GM21423 (cell line): ENCODE results near the gene TCF20.

ENCODE experiments used
- ATAC-seq: cut with Tn5 transposase; IDR thresholded peaks from one replicate; pipeline ENCODE4 v1.9.1; 2021; ENCODE audit warnings: mild to moderate bottlenecking, moderate library complexity; ENCODE audit not compliant: unreplicated experiment

TCF20 gene

DNA sequence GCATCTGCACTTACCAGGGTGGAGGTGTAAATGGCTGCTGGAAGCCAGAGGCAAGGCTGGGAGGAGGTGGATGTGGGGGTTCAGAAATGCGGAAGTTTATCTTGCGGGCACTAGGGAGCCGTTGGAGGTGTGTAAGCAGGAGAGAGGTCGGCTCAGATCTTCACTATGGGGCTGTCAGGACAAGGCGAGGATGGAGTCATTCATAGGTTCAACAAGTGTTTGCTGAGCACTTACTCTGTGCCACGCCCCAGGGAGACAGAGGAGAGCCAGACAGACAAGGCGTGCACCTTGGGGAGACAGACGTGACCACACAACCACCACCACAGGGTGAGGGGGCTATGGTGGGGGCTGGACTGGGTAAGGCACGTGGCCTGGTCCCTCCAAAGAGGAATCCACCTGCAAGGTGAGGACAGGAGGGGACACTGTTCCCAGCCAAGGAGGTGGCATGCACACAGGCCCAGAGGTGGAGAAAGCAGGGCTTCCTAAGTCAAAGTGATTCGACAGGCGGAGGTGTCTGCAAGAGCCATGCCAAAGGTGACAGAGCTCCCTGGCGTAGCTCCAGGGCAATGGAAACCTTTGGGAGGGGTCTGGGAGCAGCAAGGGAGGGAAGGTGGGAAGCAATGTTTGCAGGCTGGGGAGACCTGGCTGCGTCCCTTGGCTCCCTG, 30.8 kb upstream of the TCF20 start:
- no peak for ATAC-seq

- peak; percentile 52 for ATAC-seq
These were observed 30.0 kb upstream of the TCF20 start for GRCh38 chr22:42300259-42301076.

DNA sequence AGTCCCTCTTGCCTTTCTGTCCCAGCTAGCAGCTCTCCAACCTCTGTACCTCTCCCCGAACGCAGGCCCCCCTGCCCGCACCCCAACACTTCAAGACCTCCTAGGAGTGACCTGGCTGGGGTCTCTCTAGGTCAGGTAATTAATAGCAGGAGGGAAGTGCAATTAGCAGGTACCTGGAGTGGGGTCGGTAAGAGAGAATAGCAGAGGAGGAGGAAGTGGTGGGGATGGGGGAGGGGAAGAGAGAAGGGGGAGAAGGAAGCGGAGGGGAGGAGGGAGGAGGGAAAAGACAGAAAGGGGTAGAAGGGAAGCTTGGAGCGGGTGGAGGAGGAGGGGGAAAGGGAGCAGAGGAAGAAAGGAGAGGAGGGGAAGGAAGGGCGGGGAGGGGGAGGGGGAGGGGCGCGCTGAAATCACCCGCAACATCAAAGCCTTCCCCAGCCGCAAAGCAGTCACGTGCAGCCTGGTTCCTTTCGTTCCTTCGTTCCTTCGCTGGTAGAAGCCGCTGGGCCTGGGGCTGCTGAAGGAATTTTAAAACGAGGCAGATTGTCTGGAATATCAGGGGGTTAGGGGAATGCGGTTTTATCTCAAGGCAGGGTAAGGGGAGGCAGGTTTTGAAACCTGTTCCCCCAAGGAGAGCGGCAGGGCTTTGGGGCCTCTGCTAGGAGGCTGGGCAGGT, 29.3 kb upstream of the TCF20 start:
- no peak for ATAC-seq

DNA sequence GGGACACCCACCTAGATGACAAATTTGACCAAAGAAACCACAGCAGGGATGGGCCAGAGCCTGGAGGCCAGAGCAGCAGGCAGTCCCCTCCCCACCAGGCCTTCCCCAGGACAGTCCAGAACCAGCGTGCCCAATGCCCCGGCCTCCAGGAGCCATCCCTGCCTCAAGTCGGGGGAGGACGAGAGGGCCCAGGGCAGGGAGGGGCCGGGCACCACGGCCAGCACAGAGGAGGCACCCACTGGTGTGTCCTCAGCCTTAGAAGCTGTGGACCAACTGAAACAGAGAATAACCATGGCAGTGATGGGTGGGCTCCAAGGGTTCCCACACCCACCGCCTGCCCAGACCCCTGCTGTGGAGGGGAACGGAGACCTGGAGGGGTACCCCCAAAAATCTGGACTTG, 28.3 kb upstream of the TCF20 start:
- ATAC-seq = no peak

- ATAC-seq = no peak
These were observed 27.3 kb upstream of the TCF20 start for GRCh38 chr22:42297778-42298177.

GRCh38 chr22:42296883-42297282, 26.4 kb upstream of the TCF20 start:
- no peak for ATAC-seq

DNA sequence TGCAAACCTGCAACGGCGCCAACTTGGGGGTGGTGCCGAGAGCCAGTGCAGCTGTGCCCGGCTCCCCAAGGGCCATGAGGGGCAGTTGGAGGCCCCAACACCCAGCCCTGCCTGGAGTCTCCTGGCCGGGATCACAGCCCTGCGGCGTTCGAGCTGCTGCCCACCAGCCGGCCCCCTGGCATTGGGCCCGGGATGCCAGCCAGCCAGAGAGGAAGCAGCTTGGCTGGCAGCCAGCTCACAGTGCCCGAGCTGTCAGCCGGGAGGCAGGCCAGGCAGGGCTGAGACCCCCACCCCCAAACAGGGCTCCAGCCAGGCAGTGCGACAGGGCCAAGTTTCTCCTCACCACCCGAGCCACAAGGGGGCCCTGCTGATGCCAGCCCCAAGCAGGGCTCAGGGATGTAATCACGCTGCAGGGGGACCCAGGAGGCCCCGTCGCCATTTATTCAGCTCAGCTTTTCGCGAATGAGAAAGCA, 26.0 kb upstream of the TCF20 start:
- ATAC-seq = no peak

DNA sequence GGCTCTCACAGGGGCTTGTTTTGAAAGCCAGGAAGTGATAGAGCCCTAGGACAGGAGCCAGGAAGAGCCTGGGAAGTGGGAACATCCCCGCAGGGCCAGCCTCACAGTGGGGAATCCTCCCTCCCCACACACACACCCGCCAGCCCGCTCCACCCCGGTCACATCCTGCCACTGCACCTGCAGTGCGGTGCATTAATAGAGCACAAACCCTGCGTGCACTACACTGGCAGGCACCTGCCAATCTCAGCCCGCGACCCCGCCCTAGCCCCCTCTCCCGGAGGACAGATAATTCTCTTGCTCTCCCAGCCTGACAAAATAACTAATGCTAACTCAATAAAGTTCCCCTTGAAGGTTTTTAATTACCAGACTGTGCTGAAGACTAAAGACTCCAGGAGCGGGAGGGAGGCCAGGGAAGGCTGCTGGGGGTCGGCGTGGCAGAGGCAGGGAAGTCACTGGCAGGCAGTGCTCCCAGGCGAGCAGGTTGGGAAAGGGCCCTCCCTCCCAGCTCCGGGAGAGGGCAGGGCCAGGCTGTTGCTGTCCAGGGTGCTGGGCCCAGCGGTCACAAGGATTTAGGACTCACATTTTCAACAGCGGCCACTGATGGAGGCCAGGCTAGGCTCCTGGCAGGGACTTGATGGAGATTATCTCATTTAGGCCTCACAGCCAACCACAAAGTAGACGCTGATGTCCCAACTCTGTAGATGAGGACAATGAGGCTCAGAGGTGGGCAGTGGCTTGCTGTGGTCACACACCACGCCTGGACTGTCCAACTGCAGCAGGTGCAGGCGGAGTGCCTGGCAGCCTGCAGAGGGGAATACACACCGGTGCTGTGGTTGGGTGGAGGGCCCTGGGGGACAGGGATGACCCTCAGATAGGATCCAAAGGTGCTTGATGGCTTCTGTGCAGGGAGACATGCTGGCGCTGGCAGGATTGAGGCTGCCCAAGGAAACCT, 23.9 kb upstream of the TCF20 start:
- no peak for ATAC-seq

DNA sequence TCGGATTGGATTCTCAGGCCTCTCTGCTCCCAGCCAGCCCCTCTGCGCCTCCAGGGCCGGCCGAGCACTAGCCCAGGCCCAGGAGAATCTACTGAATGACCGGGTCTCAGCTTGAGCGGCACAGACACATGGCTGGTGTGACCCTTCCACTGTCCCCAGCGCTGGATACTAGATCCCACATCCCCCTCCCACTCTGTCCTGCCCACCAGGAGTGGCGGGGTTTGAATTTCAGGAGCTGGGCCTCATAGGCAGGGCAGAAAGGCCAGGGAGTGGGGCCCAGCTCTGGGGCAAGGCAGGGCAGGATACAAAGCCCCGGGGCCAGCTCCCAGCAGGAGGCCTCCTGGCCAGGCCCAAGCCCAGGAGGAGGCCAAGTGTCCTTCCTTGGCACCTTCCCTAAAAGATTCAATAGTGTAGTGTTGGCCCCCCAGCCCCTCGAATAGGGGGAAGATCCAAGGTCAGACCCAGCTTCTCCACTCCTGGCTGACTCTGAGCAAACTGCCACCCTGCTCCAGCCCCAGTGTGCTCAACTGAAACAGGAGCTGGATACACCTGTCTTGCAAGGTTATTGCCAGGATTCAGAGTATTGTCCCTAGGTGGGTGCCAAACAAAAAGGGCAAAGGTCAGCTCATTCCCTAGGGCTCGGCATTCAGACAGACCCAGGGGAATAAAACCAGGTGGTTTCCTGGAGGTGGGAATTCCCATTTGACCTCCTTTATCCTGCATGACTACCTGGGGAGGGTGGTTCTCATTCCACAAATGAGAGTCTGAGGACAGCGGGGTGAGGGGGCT, 22.5 kb upstream of the TCF20 start:
- no peak for ATAC-seq

- ATAC-seq = no peak
These were observed 20.8 kb upstream of the TCF20 start for GRCh38 chr22:42291287-42291686.

- no peak for ATAC-seq
These were observed 19.5 kb upstream of the TCF20 start for GRCh38 chr22:42289671-42290541.

- ATAC-seq = no peak
These were observed 18.3 kb upstream of the TCF20 start for GRCh38 chr22:42288791-42289190.

DNA sequence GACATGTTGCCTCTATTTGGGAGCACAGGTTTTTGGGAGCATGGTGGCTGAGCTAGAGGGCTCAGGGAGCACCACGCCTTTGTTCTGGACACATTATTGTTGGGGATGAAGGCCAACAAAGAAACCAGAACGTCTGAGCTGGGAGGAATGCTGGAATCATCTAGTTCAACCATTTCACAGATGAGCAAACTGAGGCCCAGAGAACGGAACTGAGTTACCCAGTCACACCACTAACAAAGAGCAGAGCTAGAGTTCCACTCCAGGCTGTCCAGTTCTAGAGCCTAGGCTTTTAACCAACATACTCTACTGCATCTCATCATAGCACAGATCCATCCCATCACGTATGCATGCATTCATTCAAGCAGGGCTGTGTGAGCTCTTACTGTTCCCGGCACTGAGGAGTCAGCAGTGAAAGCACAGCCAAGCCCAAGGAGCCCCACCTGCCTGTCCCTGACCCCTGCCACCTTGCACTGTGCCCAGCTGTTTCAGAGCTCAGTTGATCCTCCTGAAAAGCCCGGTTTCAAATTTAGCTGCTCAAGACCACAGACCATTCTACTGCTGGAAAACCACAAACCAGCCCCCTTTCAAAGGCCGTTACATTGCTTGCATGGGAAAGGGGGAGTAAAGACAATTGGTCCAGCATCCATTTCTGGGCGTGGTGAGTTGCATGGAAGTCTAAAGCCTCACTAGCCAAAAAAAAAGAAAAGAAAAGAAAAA, 16.9 kb upstream of the TCF20 start:
- ATAC-seq = no peak

GRCh38 chr22:42286205-42286604, 15.8 kb upstream of the TCF20 start:
- ATAC-seq = no peak

DNA sequence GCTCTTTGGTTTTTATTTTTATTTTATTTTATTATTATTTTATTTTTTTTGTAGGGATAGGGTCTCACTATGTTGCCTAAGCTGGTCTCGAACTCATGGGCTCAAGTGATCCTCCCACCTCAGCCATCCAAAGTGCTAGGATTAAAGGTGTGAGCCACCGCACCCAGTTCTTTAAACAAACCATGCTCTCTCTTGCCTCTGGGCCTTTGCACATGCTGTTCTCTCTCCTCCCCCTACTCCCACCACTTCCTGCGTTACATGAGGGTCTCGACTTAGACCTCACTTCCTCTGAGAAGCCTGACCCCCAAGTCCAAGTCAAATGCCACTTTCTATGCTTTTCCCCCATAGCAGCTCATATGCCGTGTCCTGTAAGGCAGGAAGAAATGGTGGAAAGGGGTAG, 15.2 kb upstream of the TCF20 start:
- ATAC-seq = no peak

GRCh38 chr22:42284643-42285181, 14.3 kb upstream of the TCF20 start:
- ATAC-seq = no peak

- ATAC-seq = no peak
These were observed 13.7 kb upstream of the TCF20 start for GRCh38 chr22:42284202-42284591.
